GM21515 (cell line): ENCODE measurements around the gene ACADL.
"Not testable (repeated sequence)": the region's sequence is repeated elsewhere in the genome, so short reads cannot be mapped to it uniquely, and the experiment has no call there.

Source experiments
- ATAC-seq: cut with Tn5 transposase; IDR thresholded peaks from one replicate; pipeline ENCODE4 v1.9.1; 2021; ENCODE audit not compliant: unreplicated experiment

ACADL gene

DNA sequence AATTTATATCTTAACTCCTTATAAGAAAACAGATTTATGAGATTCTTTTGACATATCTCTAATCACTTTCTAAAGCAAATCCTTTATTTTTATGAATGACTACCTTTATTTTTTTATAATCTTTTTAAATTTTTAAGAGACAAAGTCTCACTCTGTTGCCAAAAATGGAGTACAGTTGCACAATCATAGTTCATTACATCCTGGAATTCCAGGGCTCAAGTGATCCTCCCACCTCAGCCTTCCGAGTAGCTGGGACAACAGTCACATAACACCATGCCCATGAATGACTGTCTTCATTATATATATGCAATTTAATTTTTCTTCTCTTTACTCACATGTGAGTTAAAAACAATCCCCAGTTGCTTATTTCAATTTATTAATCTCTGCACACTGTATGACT lies 21.7 kb downstream of the ACADL start:
- no peak for ATAC-seq

DNA sequence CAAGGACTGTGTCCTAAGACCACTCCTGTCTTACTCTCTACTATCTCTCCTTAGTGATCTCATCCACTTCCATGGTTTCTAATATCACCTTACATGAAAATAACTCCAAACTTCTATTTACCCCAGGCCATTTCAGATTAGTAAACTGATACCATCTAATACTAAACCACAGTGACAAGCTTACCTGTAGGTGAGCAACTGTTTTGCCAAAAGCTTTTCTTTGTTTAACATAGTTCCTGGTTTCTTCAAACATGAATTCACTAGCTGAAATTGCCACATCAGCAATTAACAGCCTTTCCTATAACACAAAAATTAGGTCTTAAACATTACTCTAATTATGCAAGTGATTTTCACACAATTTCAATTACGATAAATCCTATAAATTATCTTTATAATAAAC lies 22.1 kb downstream of the ACADL start:
- no peak for ATAC-seq

DNA sequence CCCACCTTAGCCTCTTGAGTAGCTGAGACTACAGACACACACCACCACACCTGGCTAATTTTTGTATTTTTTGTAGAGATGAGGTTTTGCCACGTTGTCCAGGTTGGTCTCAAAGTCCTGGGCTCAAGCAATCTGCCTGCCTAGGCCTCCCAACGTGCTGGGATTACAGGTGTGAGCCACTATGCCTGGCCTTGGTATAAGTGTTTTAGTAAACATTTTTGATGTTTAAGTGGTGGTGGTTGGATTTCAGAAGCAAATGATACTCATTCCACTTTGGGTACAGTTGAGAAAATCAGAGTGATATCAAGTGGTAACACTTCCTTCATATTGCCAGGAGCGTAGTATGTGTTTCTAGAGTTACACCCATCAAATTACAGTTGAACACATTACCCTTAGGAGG lies 25.4 kb downstream of the ACADL start:
- ATAC-seq: no peak

DNA sequence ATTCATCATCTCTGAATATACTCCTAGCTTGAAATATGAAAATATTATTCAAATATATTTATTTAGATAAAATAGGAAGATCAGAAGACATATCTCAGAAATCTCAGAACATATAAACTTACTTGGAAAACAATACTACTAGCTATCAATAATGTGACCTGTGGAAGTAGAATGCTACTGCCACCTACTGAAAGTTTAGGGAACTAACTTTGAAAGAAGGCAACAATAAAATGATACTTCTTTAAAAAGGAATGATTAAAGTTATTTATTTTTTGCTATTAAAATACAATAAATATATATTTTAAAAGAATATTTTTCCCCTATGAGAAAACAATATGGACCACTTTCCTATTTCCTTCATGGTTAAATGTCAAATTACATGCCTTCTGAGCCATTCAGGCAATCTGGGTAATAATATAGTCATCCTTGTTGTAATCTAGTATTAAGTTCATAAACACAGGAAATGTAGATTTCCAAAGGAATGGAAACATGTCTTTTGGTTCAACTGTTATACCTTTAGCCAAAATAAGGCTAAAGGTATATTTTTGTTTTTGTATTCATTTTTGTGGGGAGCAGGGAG lies 26.0 kb downstream of the ACADL start:
- ATAC-seq: no peak

DNA sequence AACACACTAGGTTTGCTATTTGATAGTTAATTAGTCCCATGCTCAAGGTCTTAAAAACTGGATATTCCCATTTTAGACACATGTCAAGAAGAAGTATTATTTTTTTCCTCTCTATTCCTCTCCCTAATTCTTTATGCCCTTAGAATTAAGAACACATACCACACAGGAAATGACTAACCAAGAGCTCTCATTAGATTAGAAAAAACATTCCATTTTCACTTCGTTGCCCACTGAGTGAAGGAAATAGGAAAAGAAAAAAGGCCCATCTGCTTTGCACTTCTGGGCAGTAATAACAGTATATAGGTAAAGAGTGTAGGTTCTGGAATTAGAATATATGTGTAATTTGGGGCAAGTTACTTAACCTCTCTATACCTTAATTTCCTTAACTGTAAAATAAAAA lies 26.9 kb downstream of the ACADL start:
- ATAC-seq: no peak

DNA sequence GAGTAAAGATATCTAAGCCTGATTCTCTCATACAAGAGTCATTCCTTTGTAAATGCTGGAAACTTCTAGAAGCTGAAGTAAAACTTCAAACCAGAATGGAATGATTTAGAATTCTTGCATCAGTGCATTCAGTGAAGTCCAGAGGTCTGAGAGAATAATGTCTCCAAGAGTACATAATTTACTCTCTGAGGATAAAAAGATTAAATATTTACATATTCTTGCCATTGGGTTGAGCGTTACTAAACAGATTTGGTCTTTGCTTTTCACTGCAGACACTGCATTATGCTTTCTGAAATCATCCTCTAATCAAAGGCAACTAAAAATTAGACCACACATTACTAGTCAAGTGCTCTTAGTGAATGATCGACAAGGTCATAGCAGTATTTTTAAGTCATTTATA lies 27.5 kb downstream of the ACADL start:
- ATAC-seq: no peak

DNA sequence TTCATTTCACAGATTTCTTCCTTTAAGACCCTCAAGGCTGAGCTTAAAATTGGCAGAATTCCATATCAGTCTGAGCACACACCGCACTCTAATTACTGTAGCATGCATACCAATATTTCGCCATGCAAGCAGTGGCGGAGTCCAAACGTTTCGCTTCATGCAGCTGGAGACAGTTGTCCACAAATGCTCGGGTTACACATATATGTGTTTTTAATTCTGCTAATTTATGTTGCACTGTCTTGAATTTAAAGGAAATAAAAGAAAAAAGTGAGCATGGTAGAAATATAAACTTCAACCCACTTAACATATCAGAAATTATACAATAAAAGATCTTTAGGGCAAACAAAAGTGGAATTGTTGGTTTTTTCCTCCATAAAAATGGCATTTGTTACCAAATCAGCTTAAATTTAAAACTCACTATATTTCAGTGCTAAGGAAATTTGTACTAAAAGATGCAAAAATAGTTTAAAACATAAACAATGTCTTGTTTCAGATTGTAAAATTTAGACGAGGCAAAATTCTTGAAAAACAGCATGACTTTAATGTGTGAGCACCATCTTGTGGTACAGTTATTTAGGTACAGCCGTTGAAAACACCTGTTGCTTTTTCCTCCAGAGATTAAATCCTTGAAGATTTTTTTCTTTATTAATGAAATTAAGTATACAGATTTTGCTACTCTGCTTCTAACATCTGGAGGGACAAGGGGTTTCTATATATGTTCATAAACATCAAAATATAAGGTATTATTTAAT lies 30.0 kb downstream of the ACADL start:
- ATAC-seq: no peak

DNA sequence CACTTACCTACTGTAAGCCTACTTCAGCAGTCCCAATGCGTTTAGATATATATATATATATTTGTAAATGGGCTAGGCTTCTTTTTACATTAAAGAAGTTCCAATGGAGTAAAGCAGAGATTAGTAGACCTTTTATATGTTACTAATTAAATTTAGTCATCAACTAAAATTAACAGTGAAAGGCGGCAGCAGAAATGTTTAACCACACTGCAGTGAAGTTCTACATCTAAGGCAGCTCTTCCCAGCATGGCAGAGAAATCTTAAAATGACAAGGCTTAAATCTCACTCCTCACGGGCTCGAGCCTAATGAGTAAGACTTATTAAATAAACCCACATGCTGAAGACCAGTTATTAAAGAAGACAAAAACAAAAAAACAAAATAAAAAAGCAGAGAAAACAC lies 34.9 kb downstream of the ACADL start:
- ATAC-seq: no peak

DNA sequence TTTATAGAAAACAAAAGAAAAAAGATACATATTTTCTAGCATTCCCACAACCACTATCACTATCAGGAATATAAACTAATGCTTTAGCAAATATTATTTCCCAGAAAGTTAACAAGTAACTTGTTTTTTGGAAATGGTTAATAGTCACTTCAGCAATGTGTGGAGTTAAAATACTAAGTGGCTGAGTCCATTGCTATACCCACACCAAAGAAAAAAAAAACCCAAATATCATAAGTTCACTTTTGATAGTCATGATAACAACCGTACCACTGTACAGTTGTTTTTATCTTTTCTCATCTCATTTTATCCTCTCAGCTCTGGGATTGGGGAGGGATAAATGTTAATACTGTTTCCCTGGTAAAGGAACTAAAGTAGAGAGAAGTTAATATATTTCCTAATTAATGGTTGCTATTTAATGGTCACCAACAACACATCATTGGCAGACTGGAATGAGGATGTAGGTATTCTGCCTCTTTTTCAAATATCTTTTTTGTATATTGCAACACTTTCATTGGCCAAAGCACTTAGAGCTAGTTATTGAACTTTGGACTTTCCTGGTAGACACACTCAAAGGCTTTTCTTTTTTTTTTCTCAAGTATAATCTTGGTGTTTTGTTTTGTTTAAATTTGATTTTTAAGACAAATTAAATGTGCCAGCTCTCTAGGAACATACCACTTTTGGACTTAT lies 35.7 kb downstream of the ACADL start:
- no peak for ATAC-seq

DNA sequence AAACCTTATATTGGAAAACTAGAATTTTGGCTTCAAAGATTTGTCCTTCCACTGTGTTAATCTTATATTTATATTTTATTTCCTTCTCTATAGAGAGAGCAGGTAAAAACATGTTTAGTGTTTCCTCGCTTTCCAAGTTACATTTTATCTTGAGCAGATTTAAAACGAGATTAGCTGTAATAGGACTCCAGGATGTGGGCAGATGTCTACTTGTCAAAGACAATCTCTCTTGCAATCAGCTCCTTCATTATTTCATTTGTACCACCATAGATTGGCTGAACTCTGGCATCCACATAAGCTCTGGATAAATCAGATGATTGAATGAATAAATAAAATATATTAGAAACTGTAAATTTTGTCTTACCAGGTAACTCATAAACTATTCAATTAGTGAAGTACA lies 36.5 kb downstream of the ACADL start:
- no peak for ATAC-seq

DNA sequence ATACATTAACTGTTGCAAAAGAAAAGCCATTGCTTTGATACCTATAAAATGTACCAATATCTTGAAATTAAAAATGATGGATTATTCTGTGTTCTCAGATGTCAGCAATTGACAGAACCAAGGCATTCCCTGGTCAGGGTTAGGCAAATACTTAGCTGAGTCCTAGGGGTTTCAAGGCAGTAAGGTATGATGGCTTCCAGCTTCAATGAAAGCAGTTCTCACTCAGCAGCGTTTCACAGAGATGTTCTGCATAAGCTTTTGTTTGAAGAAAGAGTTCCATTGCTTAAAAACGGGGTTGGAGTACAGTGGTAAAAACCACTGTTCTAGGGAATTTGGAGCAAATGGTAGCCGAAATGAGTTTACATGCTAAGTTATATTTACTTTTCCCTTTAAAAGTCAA lies 37.1 kb downstream of the ACADL start:
- no peak for ATAC-seq

DNA sequence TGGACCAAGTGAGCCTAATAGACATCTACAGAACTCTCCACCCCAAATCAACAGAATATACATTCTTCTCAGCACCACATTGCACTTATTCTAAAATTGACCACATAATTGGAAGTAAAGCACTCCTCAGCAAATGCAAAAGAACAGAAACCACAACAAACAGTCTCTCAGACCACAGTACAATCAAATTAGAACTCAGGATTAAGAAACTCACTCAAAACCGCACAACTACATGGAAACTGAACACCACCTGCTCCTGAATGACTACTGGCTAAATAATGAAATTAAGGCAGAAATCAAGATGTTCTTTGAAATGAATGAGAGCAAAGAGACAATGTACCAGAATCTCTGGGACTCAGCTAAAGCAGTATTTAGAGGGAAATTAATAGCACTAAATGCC lies 41.3 kb downstream of the ACADL start:
- ATAC-seq: not testable (repeated sequence)

DNA sequence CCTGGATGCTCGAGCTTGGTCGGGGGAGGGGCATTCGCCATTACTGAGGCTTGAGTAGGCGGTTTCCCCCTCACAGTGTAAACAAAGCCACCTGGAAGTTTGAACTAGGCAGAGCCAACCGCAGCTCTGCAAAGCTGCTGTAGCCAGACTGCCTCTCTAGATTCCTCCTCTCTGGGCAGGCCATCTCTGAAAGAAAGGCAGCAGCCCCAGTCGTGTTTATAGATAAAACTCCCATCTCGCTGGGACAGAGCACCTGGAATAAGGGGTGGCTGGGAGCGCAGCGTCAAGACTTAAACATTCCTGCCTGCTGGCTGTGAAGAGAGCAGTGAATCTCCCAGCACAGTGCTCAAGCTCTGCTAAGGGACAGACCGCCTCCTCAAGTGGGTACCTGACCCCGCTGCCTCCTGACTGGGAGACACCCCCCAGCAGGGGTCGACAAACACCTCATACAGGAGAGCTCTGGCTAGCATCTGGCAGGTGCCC lies 43.6 kb downstream of the ACADL start:
- ATAC-seq: not testable (repeated sequence)

DNA sequence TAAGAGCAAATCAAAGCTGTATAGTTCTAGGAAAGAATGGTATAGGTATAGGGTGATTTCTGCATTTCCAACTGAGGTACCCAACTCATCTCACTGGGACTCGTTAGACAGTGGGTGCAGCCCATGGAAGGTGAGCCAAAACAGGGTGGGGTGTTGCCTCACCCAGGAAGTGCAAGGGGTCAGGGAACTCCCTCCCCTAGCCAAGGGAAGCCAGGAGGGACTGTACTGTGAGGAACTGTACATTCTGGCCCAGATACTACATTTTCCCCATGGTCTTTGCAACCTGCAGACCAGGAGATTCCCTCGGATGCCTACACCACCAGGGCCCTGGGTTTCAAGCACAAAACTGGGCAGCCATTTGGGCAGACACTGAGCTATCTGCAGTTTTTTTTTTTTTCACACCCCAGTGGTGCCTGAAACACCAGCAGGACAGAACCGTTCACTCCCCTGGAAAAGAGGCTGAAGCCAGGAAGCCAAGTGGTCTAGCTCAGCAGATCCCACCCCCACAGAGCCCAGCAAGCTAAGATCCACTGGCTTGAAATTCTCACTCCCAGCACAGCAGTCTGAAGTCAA lies 44.1 kb downstream of the ACADL start:
- ATAC-seq: not testable (repeated sequence)

DNA sequence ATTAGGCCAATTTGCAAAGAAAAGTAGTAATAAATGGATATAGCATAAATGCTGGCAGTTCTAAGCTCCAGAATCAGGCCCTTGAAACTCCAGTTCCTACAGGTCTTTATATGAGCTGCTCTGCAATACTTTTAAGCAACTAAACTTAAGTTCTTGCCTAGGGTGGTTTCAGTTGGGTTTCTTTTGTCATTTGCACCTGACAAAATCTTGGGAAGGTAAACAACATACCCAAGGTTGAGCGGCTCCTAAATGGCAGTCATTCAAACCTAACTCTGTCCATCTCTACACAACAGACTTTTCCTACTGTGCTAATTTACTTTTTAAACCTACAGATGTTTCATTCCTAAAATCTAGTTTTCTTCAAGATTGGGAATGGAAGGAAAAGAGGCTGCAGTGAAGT lies 44.8 kb downstream of the ACADL start:
- ATAC-seq: no peak

DNA sequence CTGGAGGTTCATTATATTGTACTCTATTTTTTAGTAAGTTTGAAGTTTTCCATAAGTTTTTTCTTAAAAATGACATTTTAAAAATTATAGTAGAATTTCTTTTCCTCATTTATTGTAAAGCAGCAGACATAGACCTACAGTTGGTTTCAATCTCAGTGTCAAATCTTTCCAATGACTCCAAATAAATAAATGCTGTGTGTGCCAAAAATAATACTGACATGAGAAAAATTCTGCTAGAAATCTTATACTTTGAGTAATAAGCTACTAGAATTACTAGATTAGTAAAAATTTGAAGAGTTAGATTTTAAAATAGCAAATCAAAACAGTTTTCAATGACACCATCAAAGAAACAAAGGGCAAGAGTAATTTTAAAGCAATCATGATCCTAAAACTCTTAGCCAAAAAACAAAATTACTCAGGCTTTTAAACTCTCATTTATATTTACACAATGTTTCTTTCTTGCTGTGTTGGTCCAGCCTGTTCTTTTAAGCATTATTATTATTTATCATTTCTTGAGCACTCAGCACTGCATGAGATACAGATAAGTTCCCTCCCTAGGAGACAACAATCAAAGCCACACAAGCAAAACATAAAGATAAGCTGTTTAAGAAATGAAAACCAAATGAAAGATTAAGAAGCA lies 45.8 kb downstream of the ACADL start:
- ATAC-seq: no peak

DNA sequence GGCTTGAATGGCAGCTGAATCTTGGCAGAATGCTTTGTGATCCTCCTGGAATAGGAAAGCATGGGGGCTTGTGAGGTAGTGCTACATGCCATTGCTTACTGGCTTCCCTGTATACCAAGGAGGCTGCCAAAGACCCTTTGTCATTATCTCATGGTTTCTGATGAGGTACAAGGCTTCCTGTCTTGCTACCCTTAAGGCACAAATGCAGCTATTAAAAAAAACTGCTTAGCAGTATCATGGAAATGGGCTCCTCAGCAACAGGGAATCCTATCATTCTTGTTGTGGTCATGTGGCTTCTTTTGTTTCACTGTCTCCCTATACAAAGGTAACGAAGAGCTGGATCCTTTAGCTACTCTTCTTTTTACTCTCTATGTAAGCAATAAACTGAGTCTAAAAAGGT lies 47.5 kb downstream of the ACADL start:
- ATAC-seq: no peak

DNA sequence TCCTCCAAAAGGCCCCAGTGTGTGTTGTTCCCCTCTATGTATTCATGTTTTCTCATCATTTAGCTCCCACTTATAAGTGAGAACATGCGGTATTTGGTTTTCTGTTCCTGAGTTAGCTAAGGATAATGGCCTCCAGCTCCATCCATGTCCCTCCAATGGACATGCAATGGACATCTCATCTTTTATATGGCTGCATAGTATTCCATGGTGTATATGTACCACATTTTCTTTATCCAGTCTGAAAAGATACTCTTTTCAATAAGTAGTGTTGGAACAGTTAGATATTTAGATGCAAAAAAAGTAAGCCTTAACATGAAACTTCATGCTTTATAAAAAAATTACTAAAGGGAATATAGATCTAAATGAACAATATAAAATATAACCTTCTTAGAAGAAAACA lies 48.1 kb downstream of the ACADL start:
- ATAC-seq: not testable (repeated sequence)

DNA sequence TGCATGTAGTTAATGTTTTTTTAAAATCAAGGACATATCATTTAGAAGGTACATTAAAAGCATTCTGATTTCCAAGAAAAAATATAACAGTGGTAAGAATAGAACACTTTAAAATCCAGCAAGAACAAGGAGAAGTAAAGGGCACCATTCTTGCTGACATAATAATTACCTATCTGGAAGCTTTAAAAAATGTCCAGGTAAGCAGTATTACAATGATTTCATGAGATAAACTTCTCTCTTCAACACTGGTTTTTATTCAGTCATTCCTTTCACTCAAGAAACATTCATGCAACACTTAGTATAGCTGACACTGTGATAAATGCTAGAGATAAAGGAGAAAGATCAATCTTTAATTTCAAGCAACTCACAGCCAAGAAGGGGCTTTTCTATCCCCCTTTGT lies 51.2 kb downstream of the ACADL start:
- ATAC-seq: no peak

DNA sequence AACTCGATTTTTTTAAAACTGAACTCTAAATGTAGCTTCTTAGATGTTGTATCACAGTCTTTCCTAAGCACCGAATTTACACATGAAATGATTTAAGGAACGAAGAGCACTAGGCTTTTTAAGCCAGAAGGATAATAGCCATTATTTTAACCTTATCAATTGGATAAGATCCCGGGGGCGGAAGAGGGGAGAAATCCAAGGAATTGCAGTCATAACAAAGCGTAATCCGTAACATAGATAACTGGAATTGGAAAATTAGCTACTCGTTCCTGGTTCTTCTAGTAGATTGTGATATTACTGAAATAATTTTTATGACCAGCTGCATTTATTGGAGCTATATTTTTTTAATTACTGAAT lies 53.0 kb downstream of the ACADL start:
- ATAC-seq: no peak
